ENCODE results near the gene RPL22. TPM values are rescaled to one million over a fixed set of nuclear protein-coding genes. Genes with fewer than 3 reads are reported as not detected.

The RPL22 gene
- total RNA-seq, result 100 to 1,000 TPM; 448 to 621 (median 462) TPM
- 794 TPM for total RNA-seq (2013)
- 104 to 175 (median 140) reads per million in 29 experiments for total RNA-seq

GRCh38 chr1:6199298-6200187, at the start of gene RPL22:
Gene RPL22 (minus strand): TSS chr1:6199595. CDS start chr1:6199573, 22 bp downstream.
- peaks cover 0 to 28% of the 10 kb centered on the region in 2 donors for H3K36me3 ChIP-seq (ENCODE audit: control insufficient read depth in 2 of 2, extremely low read depth in 1 of 2, insufficient read depth in 1 of 2, low read length in 1 of 2)
- ChIA-PET POLR2A (interaction anchor here in 1 of 2 donors (0.6 kb wide), 1 partner anchor 194 kb away, joined by 5 read pairs; the partner anchor contains the start of gene ACOT7), CTCF (no interaction called here)
- Mint-ChIP-seq H3K36me3 (peaks cover 8% of the 10 kb centered on the region), H3K27ac (peak within 1 kb of the TSS; percentile 97), H3K27me3 (peaks cover 0 to 1% of the 10 kb centered on the region in 2 donors), H3K4me3 (peak within 1 kb of the TSS; percentile 85 to 97 (median 96)), H3K4me1 (peaks cover 42 to 51% (median 50%) of the 10 kb centered on the region in 3 donors), H3K9me3 (peaks cover 0 to 3% (median 0%) of the 10 kb centered on the region in 3 donors)
- peaks cover 12 to 32% of the 10 kb centered on the region in 2 experiments for H3K4me1 ChIP-seq (ENCODE audit: control insufficient read depth in 1 of 2, extremely low read depth in 1 of 2, insufficient read depth in 2 of 2, low read length in 2 of 2)
- ATAC-seq (replicated peaks in 1 of 4) (peak; percentile 97 to 98 (median 97)), DNase-seq (peak; percentile 91 to 99 (median 96))
- H3K9me3 ChIP-seq, result no peaks in the 10 kb centered on the region
- H3K27ac ChIP-seq (ENCODE audit: low read length), result peak within 1 kb of the TSS; percentile 61
- peaks cover 0 to 3% of the 10 kb centered on the region in 2 experiments for H3K27me3 ChIP-seq (replicated peaks in 1 of 2; ENCODE audit: control insufficient read depth in 2 of 2, extremely low read depth in 1 of 2, insufficient read depth in 2 of 2, low read length in 1 of 2)
- 3% methylated on average over 45 of the region's 53 CpGs for WGBS (ENCODE audit: insufficient coverage)
- H3K4me3 ChIP-seq (ENCODE audit: control insufficient read depth in 1 of 2, extremely low read depth in 1 of 2, low read length in 1 of 2), result peak within 1 kb of the TSS; percentile 93 to 98

- DNase-seq, result no peak
- H3K27me3 Mint-ChIP-seq, result peaks cover 32 to 71% of the 10 kb centered on the region in 2 donors
- no peak overlapping the region for H3K27ac ChIP-seq (ENCODE audit: low read length)
- CTCF ChIA-PET, result interaction anchor here (0.6 to 2.0 kb wide), 2 partner anchors 100 to 156 kb away, joined by 7 to 8 read pairs; no protein-coding TSS in a partner anchor
- no peak for ATAC-seq (replicated peaks in 1 of 4)
- H3K4me3 Mint-ChIP-seq, result no peak overlapping the region
- peaks cover 10 to 83% of the 10 kb centered on the region in 2 experiments for H3K27me3 ChIP-seq (replicated peaks in 1 of 2; ENCODE audit: control insufficient read depth in 2 of 2, extremely low read depth in 1 of 2, insufficient read depth in 2 of 2, low read length in 1 of 2)
- no peaks in the 10 kb centered on the region for H3K36me3 ChIP-seq (ENCODE audit: control insufficient read depth in 2 of 2, extremely low read depth in 1 of 2, insufficient read depth in 1 of 2, low read length in 1 of 2)
- no peaks in the 10 kb centered on the region for H3K9me3 Mint-ChIP-seq
- no peak overlapping the region for H3K27ac Mint-ChIP-seq
- H3K36me3 Mint-ChIP-seq, result no peaks in the 10 kb centered on the region
- no peak overlapping the region for H3K4me3 ChIP-seq (ENCODE audit: control insufficient read depth in 1 of 2, extremely low read depth in 1 of 2, low read length in 1 of 2)
- POLR2A ChIA-PET, result interaction anchor here in 1 of 2 donors (0.6 kb wide), 1 partner anchor 218 kb away, joined by 3 read pairs; the partner anchor contains the start of gene TNFRSF25
- H3K4me1 ChIP-seq (ENCODE audit: control insufficient read depth in 1 of 2, extremely low read depth in 1 of 2, insufficient read depth in 2 of 2, low read length in 2 of 2), result peaks cover 2 to 31% of the 10 kb centered on the region in 2 experiments
- WGBS (ENCODE audit: insufficient coverage), result 91% methylated on average over 11 of the region's 14 CpGs
- peaks cover 5 to 17% (median 10%) of the 10 kb centered on the region in 3 donors for H3K4me1 Mint-ChIP-seq
- H3K9me3 ChIP-seq, result no peaks in the 10 kb centered on the region
Measured at GRCh38 chr1:6248161-6248776, 48.9 kb upstream of the RPL22 start.

- no peak overlapping the region for H3K27ac ChIP-seq (ENCODE audit: low read length)
- ChIA-PET POLR2A (no interaction called here), CTCF (interaction anchor here (0.6 to 2.0 kb wide), 5 partner anchors 95 to 241 kb away, joined by 3 to 8 read pairs (median 4); no protein-coding TSS in a partner anchor)
- peaks cover 2 to 31% of the 10 kb centered on the region in 2 experiments for H3K4me1 ChIP-seq (ENCODE audit: control insufficient read depth in 1 of 2, extremely low read depth in 1 of 2, insufficient read depth in 2 of 2, low read length in 2 of 2)
- no peaks in the 10 kb centered on the region for H3K9me3 ChIP-seq
- ATAC-seq (replicated peaks in 1 of 4) (no peak), DNase-seq (no peak)
- no peak overlapping the region for H3K4me3 ChIP-seq (ENCODE audit: control insufficient read depth in 1 of 2, extremely low read depth in 1 of 2, low read length in 1 of 2)
- H3K9me3 Mint-ChIP-seq, result no peaks in the 10 kb centered on the region
- no peak overlapping the region for H3K27ac Mint-ChIP-seq
- no peaks in the 10 kb centered on the region for H3K36me3 Mint-ChIP-seq
- H3K36me3 ChIP-seq (ENCODE audit: control insufficient read depth in 2 of 2, extremely low read depth in 1 of 2, insufficient read depth in 1 of 2, low read length in 1 of 2), result no peaks in the 10 kb centered on the region
- 51% methylated on average over 2 of the region's 5 CpGs for WGBS (ENCODE audit: insufficient coverage)
- no peak overlapping the region for H3K4me3 Mint-ChIP-seq
- peaks cover 14 to 87% of the 10 kb centered on the region in 2 experiments for H3K27me3 ChIP-seq (replicated peaks in 1 of 2; ENCODE audit: control insufficient read depth in 2 of 2, extremely low read depth in 1 of 2, insufficient read depth in 2 of 2, low read length in 1 of 2)
- H3K27me3 Mint-ChIP-seq, result peaks cover 32 to 72% of the 10 kb centered on the region in 2 donors
- peaks cover 5 to 17% (median 10%) of the 10 kb centered on the region in 3 donors for H3K4me1 Mint-ChIP-seq
Measured at GRCh38 chr1:6247651-6248050, 48.3 kb upstream of the RPL22 start.

- H3K27ac Mint-ChIP-seq, result peak overlapping the region in 1 of 2 donors; percentile 63
Measured at GRCh38 chr1:6246497-6247467, 47.4 kb upstream of the RPL22 start.

GRCh38 chr1:6245869-6246496, 46.6 kb upstream of the RPL22 start:
- Mint-ChIP-seq H3K36me3 (no peaks in the 10 kb centered on the region), H3K9me3 (no peaks in the 10 kb centered on the region), H3K4me3 (peak overlapping the region in 1 of 3 donors; percentile 78), H3K27ac (no peak overlapping the region), H3K4me1 (peaks cover 13 to 24% (median 13%) of the 10 kb centered on the region in 3 donors), H3K27me3 (peaks cover 35 to 66% of the 10 kb centered on the region in 2 donors)
- ChIA-PET CTCF (interaction anchor here (0.5 to 2.0 kb wide), 9 partner anchors 39 to 296 kb away, joined by 3 to 8 read pairs (median 4); no protein-coding TSS in a partner anchor), POLR2A (no interaction called here)
- Histone ChIP-seq H3K36me3 (ENCODE audit: control insufficient read depth in 2 of 2, extremely low read depth in 1 of 2, insufficient read depth in 1 of 2, low read length in 1 of 2) (no peaks in the 10 kb centered on the region), H3K9me3 (no peaks in the 10 kb centered on the region), H3K4me1 (ENCODE audit: control insufficient read depth in 1 of 2, extremely low read depth in 1 of 2, insufficient read depth in 2 of 2, low read length in 2 of 2) (peaks cover 3 to 38% of the 10 kb centered on the region in 2 experiments), H3K27me3 (replicated peaks in 1 of 2; ENCODE audit: control insufficient read depth in 2 of 2, extremely low read depth in 1 of 2, insufficient read depth in 2 of 2, low read length in 1 of 2) (peaks cover 14 to 86% of the 10 kb centered on the region in 2 experiments), H3K4me3 (ENCODE audit: control insufficient read depth in 1 of 2, extremely low read depth in 1 of 2, low read length in 1 of 2) (no peak overlapping the region), H3K27ac (ENCODE audit: low read length) (no peak overlapping the region)
- ATAC-seq (replicated peaks in 1 of 4) (peak in 1 of 4 experiments; percentile 33), DNase-seq (peak in 13 of 35 experiments; percentile 18 to 51 (median 29))
- WGBS (ENCODE audit: insufficient coverage), result 11% methylated on average over 48 of the region's 49 CpGs

More at GRCh38 chr1:6246497-6247467, 47.4 kb upstream of the RPL22 start:
- no peaks in the 10 kb centered on the region for H3K9me3 Mint-ChIP-seq
- Histone ChIP-seq H3K9me3 (no peaks in the 10 kb centered on the region), H3K27me3 (replicated peaks in 1 of 2; ENCODE audit: control insufficient read depth in 2 of 2, extremely low read depth in 1 of 2, insufficient read depth in 2 of 2, low read length in 1 of 2) (peaks cover 14 to 86% of the 10 kb centered on the region in 2 experiments), H3K36me3 (ENCODE audit: control insufficient read depth in 2 of 2, extremely low read depth in 1 of 2, insufficient read depth in 1 of 2, low read length in 1 of 2) (no peaks in the 10 kb centered on the region), H3K27ac (ENCODE audit: low read length) (no peak overlapping the region), H3K4me1 (ENCODE audit: control insufficient read depth in 1 of 2, extremely low read depth in 1 of 2, insufficient read depth in 2 of 2, low read length in 2 of 2) (peaks cover 3 to 34% of the 10 kb centered on the region in 2 experiments), H3K4me3 (ENCODE audit: control insufficient read depth in 1 of 2, extremely low read depth in 1 of 2, low read length in 1 of 2) (no peak overlapping the region)
- no peaks in the 10 kb centered on the region for H3K36me3 Mint-ChIP-seq
- WGBS (ENCODE audit: insufficient coverage), result 8% methylated on average over 17 of the region's 30 CpGs
- POLR2A ChIA-PET, result no interaction called here
- H3K4me1 Mint-ChIP-seq, result peaks cover 5 to 17% (median 10%) of the 10 kb centered on the region in 3 donors
- ATAC-seq (replicated peaks in 1 of 4) (peak; percentile 64 to 78 (median 73)), DNase-seq (peak; percentile 36 to 89 (median 71))
- peak overlapping the region; percentile 49 to 78 (median 64) for H3K4me3 Mint-ChIP-seq
- peaks cover 32 to 65% of the 10 kb centered on the region in 2 donors for H3K27me3 Mint-ChIP-seq
- CTCF ChIA-PET, result interaction anchor here (0.5 to 2.0 kb wide), 11 partner anchors 96 to 295 kb away, joined by 3 to 8 read pairs (median 3); no protein-coding TSS in a partner anchor

All from T-cell (primary cell).